Neural progenitor cell (in vitro differentiated cells): ENCODE data around the gene TMCC1. TPM values are rescaled to one million over a fixed set of nuclear protein-coding genes. Genes with fewer than 3 reads are reported as not detected.

Experiments
- DNase-seq: peaks from one replicate; pipeline ENCODE4 v3.0.0-alpha.2; 2016; ENCODE audit warnings: low spot score
- H2AFZ ChIP-seq: fragments of 200-600 bp; sonication (generic); replicated peaks from 2 replicates; pipeline ENCODE4 v1.6.1; 2016; ENCODE audit warnings: antibody characterized with exemption
- H3F3A ChIP-seq: fragments of 200-600 bp; sonication (generic); 2 replicates; pipeline ENCODE4 v1.6.1; 2016; ENCODE audit warnings: antibody characterized with exemption, low read depth
- H3K27ac ChIP-seq: fragments of 200-600 bp; sonication (generic); 2 replicates; pipeline ENCODE4 v1.5.1; 2016; ENCODE audit warnings: mild to moderate bottlenecking
- H3K27me3 ChIP-seq: fragments of 200-600 bp; sonication (generic); 2 replicates; pipeline ENCODE4 v1.6.1; 2016; ENCODE audit warnings: mild to moderate bottlenecking, moderate library complexity
- H3K36me3 ChIP-seq: fragments of 200-600 bp; sonication (generic); 2 replicates; pipeline ENCODE4 v1.5.1; 2016
- H3K4me1 ChIP-seq: fragments of 200-600 bp; sonication (generic); 2 replicates; pipeline ENCODE4 v1.6.1; 2016; ENCODE audit warnings: mixed run types
- H3K4me2 ChIP-seq: fragments of 200-600 bp; sonication (generic); 2 replicates; pipeline ENCODE4 v1.6.1; 2016
- H3K4me3 ChIP-seq: fragments of 200-600 bp; sonication (generic); 2 replicates; pipeline ENCODE4 v1.5.1; 2016
- H3K79me2 ChIP-seq: fragments of 200-600 bp; sonication (generic); 2 replicates; pipeline ENCODE4 v1.6.1; 2016; ENCODE audit warnings: low read depth
- H3K9ac ChIP-seq: fragments of 200-600 bp; sonication (generic); 2 replicates; pipeline ENCODE4 v1.6.1; 2016
- H3K9me3 ChIP-seq: fragments of 200-600 bp; sonication (generic); 2 replicates; pipeline ENCODE4 v1.5.1; 2016; ENCODE audit warnings: low read depth
- H4K20me1 ChIP-seq: fragments of 200-600 bp; sonication (generic); 2 replicates; pipeline ENCODE4 v1.6.1; 2016; ENCODE audit warnings: low read depth
- H3K27ac Mint-ChIP-seq: 3 replicates; pipeline ENCODE4 v1.8.0; 2021; ENCODE audit warnings: mixed read lengths
- H3K27me3 Mint-ChIP-seq: 2 replicates; pipeline ENCODE4 v1.8.0; 2022; ENCODE audit warnings: low read depth, mild to moderate bottlenecking, inconsistent platforms, moderate library complexity, mixed read lengths; ENCODE audit not compliant: insufficient read depth
- H3K36me3 Mint-ChIP-seq: 3 replicates; pipeline ENCODE4 v1.8.0; 2021; ENCODE audit warnings: mixed read lengths
- H3K4me1 Mint-ChIP-seq: 3 replicates; pipeline ENCODE4 v1.8.0; 2021; ENCODE audit warnings: mixed read lengths
- H3K4me3 Mint-ChIP-seq: 3 replicates; pipeline ENCODE4 v1.8.0; 2021; ENCODE audit warnings: mild to moderate bottlenecking, moderate library complexity, mixed read lengths
- H3K9me3 Mint-ChIP-seq: 3 replicates; pipeline ENCODE4 v1.8.0; 2020; ENCODE audit warnings: mixed read lengths
- EZH2 ChIP-seq: fragments of 200-600 bp; sonication (generic); IDR thresholded peaks from 2 replicates; pipeline ENCODE4 v1.6.1; 2017; ENCODE audit warnings: antibody characterized with exemption, mild to moderate bottlenecking, moderate library complexity
- EZH2phosphoT487 ChIP-seq: fragments of 200-600 bp; sonication (generic); IDR thresholded peaks from 2 replicates; pipeline ENCODE4 v1.6.1; 2017; ENCODE audit warnings: antibody characterized with exemption
- total RNA-seq: library from RNA; depleted of rRNA; stranded (reverse); fragments of >200 nt; gene quantifications from 2 replicates; pipeline ENCODE4 v1.2.3, GENCODE V29; 2015; ENCODE audit warnings: low replicate concordance
- TF ChIP-seq, protein P1 (sequence below): fragments of 200-600 bp; sonication (generic); IDR thresholded peaks from 2 replicates; pipeline ENCODE4 v1.5.1; 2017; ENCODE audit warnings: antibody characterized with exemption, mild to moderate bottlenecking

Gene TMCC1
- total RNA-seq, 1 donor from 2014 or later = 29.8 TPM

DNA sequence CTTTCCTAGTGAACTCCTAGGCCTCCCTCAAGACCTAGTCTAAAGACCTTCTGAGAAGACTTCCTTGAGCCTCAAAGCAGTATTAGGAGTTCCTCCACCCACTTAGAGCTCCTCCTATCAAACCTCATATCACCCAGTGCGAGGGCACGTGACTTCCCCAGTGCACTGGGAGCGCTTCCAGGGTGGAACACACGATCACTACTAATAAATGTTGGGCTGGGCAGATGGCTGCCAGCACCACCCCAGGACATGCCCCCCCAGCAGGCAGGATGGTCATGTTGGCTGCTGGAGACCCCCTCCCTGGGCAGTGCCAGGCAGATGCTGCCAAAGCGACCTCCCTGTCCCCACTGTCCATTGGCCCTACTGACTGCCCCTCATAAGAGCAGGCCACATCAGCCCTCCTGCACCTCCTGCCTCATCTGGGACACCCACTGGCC, 278.6 kb downstream of the TMCC1 start:
- H3K4me3 ChIP-seq = no peak overlapping the region
- DNase-seq = no peak
- Mint-ChIP-seq H3K27ac (no peak overlapping the region), H3K4me1 (peaks cover 10% of the 10 kb centered on the region), H3K4me3 (no peak overlapping the region), H3K36me3 (no peaks in the 10 kb centered on the region), H3K9me3 (no peaks in the 10 kb centered on the region), H3K27me3 (peaks cover 10% of the 10 kb centered on the region)
- H3K27me3 ChIP-seq = no peaks in the 10 kb centered on the region
- H3K36me3 ChIP-seq = no peaks in the 10 kb centered on the region
- H3K9ac ChIP-seq = no peak overlapping the region
- no peaks in the 10 kb centered on the region for H3K79me2 ChIP-seq
- H2AFZ ChIP-seq = no peak overlapping the region
- no peaks in the 10 kb centered on the region for H4K20me1 ChIP-seq
- peaks cover 5% of the 10 kb centered on the region for H3K4me1 ChIP-seq
- H3F3A ChIP-seq = peaks cover 4% of the 10 kb centered on the region
- TF ChIP-seq, protein P1, sequence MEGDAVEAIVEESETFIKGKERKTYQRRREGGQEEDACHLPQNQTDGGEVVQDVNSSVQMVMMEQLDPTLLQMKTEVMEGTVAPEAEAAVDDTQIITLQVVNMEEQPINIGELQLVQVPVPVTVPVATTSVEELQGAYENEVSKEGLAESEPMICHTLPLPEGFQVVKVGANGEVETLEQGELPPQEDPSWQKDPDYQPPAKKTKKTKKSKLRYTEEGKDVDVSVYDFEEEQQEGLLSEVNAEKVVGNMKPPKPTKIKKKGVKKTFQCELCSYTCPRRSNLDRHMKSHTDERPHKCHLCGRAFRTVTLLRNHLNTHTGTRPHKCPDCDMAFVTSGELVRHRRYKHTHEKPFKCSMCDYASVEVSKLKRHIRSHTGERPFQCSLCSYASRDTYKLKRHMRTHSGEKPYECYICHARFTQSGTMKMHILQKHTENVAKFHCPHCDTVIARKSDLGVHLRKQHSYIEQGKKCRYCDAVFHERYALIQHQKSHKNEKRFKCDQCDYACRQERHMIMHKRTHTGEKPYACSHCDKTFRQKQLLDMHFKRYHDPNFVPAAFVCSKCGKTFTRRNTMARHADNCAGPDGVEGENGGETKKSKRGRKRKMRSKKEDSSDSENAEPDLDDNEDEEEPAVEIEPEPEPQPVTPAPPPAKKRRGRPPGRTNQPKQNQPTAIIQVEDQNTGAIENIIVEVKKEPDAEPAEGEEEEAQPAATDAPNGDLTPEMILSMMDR = no peak
- TF ChIP-seq EZH2 (no peak), EZH2phosphoT487 (no peak)
- H3K9me3 ChIP-seq = no peaks in the 10 kb centered on the region
- H3K4me2 ChIP-seq = no peak overlapping the region
- no peak overlapping the region for H3K27ac ChIP-seq

DNA sequence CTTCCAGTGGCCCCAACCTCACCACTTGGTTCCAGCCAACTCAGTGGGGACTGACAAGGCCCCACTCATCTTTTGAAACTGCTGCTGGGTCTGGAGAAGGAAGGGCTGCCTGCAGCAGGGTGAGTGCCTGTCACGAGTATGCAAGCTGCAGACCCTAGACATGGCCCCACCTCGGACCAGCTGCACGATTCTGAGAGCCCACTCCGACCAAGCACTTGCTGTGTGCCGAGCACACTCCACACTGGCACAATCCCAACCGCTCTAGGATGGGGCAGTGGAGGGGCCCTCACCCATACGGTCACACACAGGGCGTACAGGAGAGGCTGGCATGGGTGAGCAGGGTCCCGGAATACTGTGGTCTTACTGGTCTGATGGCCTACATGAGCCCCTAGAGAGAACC, 279.1 kb downstream of the TMCC1 start:
- no peak overlapping the region for H3K27ac Mint-ChIP-seq
- H3K27me3 Mint-ChIP-seq = peaks cover 15% of the 10 kb centered on the region
- Histone ChIP-seq H3K27ac (no peak overlapping the region), H3K4me3 (no peak overlapping the region), H3K79me2 (no peaks in the 10 kb centered on the region), H3K4me1 (peaks cover 5% of the 10 kb centered on the region), H4K20me1 (no peaks in the 10 kb centered on the region), H3K36me3 (no peaks in the 10 kb centered on the region), H2AFZ (no peak overlapping the region), H3K4me2 (no peak overlapping the region), H3K27me3 (no peaks in the 10 kb centered on the region), H3F3A (peaks cover 9% of the 10 kb centered on the region), H3K9me3 (no peaks in the 10 kb centered on the region), H3K9ac (no peak overlapping the region)
- H3K9me3 Mint-ChIP-seq = no peaks in the 10 kb centered on the region
- H3K4me1 Mint-ChIP-seq = peaks cover 12% of the 10 kb centered on the region
- H3K4me3 Mint-ChIP-seq = no peak overlapping the region
- no peaks in the 10 kb centered on the region for H3K36me3 Mint-ChIP-seq
- DNase-seq = no peak
- TF ChIP-seq EZH2phosphoT487 = no peak
- TF ChIP-seq EZH2 = no peak
- TF ChIP-seq, protein P1 = no peak

DNA sequence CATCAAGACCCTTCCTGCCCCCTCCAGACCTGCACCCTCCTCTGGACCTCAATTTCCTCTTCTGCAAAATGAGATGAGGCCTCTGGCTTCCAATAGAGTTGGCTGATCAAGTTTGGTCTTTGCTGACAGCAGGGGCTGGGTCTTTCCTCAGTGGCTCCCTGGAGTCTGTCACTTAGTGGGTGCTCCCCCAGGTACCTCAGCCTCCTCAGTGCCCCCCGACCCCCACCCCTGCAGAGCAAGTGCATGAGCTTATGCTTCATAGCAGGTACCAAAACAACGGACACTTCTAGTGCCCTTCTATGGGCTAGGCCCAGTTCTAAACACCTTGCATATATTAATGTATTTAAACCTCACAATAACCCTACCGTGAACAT, 280.2 kb downstream of the TMCC1 start:
- Mint-ChIP-seq H3K9me3 (no peaks in the 10 kb centered on the region), H3K27me3 (peaks cover 18% of the 10 kb centered on the region), H3K36me3 (no peaks in the 10 kb centered on the region), H3K4me3 (no peak overlapping the region), H3K27ac (peak overlapping the region; percentile 78), H3K4me1 (peaks cover 16% of the 10 kb centered on the region)
- no peaks in the 10 kb centered on the region for H3K9me3 ChIP-seq
- no peaks in the 10 kb centered on the region for H4K20me1 ChIP-seq
- no peaks in the 10 kb centered on the region for H3K79me2 ChIP-seq
- no peak overlapping the region for H3K4me2 ChIP-seq
- TF ChIP-seq, protein P1 = no peak
- H3K4me3 ChIP-seq = no peak overlapping the region
- no peak for DNase-seq
- peaks cover 5% of the 10 kb centered on the region for H3K27me3 ChIP-seq
- H3F3A ChIP-seq = peaks cover 11% of the 10 kb centered on the region
- H3K27ac ChIP-seq = no peak overlapping the region
- no peak overlapping the region for H3K9ac ChIP-seq
- H2AFZ ChIP-seq = no peak overlapping the region
- H3K36me3 ChIP-seq = no peaks in the 10 kb centered on the region
- peaks cover 5% of the 10 kb centered on the region for H3K4me1 ChIP-seq
